B cell (primary cell): ENCODE results near the gene MPZL1.

Experiments
- EZH2 ChIP-seq: IDR thresholded peaks from 2 replicates; pipeline ENCODE4 v1.6.1; 2012; ENCODE audit warnings: borderline replicate concordance, low read depth, mild to moderate bottlenecking, moderate library complexity, low read length; ENCODE audit not compliant: insufficient read depth, poor library complexity, severe bottlenecking
- TF ChIP-seq, protein P1 (sequence below): fragments of 200-600 bp; IDR thresholded peaks from one replicate; pipeline ENCODE4 v1.8.0; 2022; ENCODE audit warnings: antibody characterized with exemption, mild to moderate bottlenecking

DNA sequence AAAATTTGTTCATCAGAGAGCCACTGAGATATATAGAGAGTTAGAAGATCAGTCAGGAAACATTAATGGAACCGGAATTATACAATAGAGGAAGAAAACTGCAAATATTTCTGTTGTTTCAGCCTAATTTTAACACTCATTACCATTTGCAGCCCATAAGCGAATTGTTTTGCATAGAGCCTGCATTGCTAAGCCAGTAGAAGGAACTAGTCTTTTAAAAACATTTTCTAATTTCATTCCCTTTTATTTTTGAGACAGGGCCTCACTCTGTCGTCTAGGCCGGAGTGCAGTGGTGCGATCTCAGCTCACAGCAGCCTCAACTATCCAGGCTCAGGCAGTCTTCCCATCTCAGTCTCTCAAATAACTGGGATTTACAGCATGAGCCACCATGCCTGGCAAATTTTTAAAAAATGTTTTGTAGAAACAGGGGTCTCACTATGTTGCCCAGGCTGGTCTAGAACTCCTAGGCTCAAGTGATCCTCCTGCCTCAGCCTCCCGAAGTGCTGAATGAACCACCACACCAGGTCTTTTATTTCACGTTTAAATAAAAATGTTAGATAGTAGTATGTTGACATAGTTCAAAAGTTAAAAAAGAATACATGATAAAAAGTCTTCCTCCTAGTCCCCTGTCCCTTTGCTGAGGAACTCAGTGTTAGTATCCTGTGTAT lies 25.3 kb downstream of the MPZL1 start:
- TF ChIP-seq, protein P1, sequence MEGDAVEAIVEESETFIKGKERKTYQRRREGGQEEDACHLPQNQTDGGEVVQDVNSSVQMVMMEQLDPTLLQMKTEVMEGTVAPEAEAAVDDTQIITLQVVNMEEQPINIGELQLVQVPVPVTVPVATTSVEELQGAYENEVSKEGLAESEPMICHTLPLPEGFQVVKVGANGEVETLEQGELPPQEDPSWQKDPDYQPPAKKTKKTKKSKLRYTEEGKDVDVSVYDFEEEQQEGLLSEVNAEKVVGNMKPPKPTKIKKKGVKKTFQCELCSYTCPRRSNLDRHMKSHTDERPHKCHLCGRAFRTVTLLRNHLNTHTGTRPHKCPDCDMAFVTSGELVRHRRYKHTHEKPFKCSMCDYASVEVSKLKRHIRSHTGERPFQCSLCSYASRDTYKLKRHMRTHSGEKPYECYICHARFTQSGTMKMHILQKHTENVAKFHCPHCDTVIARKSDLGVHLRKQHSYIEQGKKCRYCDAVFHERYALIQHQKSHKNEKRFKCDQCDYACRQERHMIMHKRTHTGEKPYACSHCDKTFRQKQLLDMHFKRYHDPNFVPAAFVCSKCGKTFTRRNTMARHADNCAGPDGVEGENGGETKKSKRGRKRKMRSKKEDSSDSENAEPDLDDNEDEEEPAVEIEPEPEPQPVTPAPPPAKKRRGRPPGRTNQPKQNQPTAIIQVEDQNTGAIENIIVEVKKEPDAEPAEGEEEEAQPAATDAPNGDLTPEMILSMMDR, result no peak
- no peak for TF ChIP-seq EZH2
